NCI-H446 (cell line): ENCODE results near the gene SRSF8.
"Not testable (repeated sequence)": the region's sequence is repeated elsewhere in the genome, so short reads cannot be mapped to it uniquely, and the experiment has no call there.

ENCODE experiments used
- DNase-seq, 2 experiments: peaks; one replicate each; lab custom pipeline; 2025; lab: John Stamatoyannopoulos, UW

SRSF8 gene

GRCh38 chr11:95097209-95097608 lies 30.5 kb downstream of the SRSF8 start:
- no peak for DNase-seq

DNA sequence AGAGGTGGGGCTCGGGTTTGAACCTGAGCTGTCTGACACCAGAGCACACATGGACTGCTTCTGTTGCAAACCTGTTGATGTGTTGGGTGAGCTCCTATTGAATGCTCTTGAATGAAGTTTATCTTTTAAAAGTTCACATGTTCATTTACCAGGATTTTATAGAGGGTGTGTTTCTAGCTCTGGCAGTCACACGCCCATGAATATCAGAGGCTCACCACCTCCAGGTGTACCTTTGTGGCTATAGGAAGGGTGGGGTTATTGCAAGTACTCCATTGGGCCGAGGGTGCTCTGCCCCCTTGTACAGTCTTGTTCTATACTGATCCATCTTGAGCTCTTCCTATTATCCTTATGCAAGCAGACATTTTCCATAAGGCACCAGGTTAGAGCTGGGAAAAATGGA lies 32.1 kb downstream of the SRSF8 start:
- DNase-seq: no peak

DNA sequence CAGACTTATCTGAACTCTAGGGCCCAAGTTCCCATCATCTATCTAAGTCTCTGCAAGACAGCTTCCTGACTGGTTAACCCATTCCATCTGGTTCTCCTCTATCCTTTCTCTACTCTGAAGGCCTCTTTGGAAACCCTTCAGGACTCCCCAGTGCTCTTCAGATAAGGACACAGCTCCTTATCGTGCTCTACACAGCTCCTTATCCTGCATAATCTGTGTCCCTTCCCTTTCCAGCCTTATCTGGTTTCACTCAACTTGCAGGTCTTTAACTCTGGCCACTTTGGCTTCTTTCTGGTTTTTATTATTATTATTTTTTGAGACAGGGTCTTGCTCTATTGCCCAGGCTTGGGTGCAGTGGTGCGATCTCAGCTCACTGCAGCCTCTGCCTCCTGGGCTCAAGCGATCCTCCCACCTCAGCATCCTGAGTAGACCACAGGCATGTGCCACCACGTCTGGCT lies 33.5 kb downstream of the SRSF8 start:
- DNase-seq: no peak

DNA sequence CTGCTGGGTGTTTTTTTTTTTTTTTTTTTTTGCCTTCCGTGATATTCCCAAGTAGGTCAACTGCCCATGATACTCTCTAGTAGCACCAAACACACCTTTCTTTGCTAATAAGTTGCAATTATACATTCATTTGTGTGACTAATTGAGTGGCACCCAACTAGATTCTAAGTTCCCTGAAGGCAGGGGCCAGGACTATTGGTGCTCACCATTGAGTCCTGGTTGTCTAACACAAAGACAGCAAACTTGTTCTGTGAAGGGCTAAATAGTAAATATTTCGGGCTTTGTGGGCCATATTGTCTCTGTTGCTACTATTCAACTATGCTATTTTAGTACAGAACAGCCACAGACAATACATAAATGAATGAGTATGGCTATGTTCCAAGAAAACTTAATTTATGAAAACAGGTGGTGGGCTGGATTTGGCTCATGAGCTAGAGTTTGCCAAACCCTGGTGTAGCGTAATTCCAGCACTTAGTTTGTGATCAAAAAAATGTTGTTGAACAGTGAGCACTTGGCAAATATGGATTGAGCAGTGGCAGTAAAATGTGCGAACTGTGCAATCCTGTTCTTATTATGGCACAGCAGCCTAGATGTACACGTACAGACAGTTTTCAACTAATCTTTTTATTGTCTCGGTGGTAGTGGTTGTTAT lies 34.3 kb downstream of the SRSF8 start:
- peak in 1 of 2 experiments; percentile 73 for DNase-seq

DNA sequence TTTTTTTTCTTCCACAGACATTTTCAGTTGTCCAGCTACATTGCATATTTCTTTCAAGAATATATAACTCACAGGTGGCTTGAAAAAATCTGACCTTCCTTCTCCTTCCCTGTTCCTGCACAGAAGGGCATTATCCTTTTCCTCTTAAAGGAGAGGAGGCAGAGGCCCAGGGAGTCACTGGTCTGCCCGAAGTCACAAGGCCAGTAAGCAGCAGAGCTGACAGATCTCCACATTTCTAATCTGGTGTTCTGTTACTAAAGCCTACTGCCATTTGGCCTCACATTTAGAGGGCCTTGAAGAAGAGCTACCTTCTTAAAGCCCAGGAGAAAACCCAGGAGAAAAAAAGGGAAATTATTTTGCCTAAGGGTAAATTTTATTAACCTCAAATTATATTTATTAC lies 35.2 kb downstream of the SRSF8 start:
- no peak for DNase-seq

GRCh38 chr11:95102733-95103132 lies 36.0 kb downstream of the SRSF8 start:
- DNase-seq: no peak

- no peak for DNase-seq
Observed at GRCh38 chr11:95103701-95104100, 37.0 kb downstream of the SRSF8 start.

DNA sequence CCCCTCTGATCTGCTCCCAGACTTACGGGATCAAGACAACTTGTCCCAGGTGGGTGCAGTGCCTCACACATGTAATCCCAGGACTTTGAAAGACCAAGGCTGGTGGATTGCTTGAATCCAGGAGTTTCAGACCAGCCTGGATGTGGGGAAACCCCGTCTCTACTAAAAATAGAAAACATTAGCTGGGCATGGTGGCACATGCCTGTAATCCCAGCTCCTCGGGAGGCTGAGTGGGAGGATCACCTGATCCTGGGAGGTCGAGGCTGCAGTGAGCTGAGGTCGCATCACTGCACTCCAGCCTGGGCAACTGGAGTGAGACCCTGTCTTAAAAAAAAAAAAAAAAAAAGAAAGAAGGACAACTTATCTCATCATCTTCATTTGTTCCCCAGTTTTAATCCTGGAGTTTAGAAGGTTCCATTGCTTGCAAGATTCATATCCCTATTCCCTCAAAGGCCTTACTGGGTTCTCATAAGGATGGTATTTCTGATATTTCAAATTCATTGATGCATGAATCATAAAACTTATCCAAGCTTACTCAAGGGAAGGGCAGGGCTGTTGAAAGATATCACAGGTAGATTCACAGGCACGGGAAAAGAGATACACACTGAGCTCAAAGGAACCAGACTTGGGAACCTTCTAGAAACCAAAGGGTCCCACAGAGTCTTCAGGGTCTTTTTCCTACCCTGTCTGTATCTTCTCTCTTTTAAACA lies 37.6 kb downstream of the SRSF8 start:
- DNase-seq: no peak

DNA sequence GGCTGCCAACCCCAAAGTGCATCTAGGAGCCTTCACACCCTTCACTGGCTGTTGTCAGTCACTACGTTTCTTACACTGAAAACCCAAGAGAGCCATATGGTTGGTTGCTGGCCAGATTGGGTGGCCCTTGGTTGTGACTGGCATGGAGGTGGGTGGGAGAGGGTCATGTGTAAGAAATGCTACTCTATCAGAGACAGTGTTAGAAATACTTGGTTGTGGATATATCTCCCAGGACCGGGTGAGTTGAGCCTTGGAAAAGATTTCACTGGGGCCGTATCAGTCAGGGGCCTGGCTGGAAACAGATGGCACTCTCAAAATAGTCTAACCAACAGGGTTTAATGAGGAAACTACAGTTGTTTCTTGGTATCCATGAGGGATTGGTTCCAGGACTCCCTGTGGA lies 38.1 kb downstream of the SRSF8 start:
- peak; percentile 47 to 79 for DNase-seq

- peak in 1 of 2 experiments; percentile 10 for DNase-seq
Observed at GRCh38 chr11:95108159-95108611, 41.5 kb downstream of the SRSF8 start.

DNA sequence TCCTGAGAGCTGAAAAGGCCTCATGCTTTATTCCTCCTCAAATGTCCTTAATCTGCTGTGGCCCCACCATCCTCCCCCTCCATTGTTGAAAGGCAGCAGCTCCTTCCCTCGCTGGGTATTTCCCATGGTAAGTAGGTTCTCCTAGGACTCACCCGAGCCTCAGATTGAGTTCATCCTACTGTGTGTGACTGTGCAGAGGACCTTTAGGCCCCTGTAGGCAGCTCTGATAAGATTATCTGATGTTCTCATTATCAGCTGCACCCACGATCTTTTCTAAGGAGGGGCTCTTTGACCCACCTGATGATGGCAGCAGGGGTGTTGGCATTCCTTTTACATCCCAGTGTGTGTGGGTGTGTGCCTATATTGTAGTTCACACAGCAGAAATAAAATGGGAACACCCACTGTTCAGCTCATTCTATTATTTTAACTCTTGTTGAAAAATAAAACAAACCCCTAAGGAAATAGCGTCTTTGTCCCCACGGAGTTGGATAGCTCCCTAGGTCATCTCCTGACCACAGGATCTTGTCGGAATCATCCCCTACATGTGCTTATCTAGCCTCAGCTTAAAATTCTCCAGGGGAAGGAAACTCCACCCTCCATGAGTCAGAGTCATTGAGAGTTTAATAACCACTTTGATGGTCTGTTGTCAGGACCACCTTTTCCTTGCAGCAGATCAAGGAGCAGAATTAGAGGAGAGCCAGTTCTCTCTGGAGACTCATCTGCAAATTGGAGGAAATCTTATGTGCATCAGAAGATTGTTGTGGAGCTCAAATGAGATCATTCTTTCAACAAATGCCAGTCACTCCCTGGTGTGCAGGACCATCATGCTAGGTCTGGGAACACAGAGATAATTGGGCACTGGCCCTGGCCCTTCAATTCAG lies 42.2 kb downstream of the SRSF8 start:
- no peak for DNase-seq

DNA sequence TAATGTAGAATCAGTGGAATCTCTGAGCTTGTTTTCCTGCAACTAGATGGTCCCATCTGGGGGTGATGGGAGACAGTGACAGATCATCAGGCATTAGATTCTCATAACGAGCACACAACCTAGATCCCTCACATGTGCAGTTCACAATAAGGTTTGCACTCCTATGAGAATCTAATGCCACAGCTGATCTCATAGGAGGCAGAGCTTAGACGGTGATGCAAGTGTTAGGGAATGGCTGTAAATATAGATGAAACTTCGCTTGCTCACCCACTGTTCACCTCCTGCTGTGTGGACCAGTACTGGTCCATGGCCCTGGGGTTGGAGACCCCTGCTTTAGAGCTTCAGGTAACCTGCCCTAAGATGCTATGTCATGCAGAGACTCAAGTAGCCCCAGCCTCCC lies 44.8 kb downstream of the SRSF8 start:
- DNase-seq: not testable (repeated sequence)

DNA sequence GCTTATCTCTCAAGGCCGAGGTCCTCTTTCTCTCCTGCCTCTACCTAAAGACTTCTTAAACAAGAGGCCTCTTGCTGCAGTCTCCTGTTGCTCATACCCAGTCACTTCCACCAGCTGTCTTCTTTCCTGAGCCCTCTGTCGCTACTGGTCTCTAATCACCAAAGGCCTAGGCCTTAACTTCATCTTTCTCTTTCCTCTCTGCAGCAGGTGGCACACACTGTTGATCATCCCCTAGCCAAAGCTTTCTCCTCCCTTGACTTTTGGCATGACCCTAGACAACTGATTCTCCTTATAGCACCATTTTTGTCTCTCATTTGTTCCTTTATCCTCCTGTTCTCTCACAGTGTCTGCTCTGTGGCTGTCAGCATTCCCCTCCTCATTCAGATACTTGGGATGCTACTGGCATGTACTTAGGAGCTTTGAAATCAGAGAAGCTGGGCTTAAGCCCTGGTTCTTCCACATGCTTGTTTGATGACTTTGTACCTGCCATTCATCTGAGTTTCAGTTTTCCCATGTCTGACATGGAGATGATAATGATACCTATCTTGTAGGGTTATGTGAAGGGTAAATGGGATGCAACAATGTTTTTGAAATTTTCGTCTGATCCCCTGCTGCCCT lies 45.3 kb downstream of the SRSF8 start:
- no peak for DNase-seq

DNA sequence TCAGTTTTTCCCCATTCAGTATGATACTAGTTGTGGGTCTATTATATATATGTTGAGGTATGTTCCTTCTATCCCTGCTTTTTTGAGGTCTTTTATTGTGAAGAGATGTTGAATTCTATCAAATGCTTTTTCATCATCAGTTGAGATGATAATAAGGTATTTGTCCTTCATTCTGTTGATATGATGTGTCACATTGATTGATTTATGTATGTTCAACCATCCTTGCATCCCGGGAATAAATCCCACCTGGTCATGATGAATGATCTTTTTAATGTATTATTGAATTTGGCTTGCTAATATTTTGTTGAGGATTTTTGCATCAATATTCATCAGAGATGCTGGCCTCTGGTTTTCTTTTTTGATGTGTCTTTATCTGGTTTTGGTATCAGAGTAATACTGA lies 48.9 kb downstream of the SRSF8 start:
- DNase-seq: no peak

- no peak for DNase-seq
Observed at GRCh38 chr11:95119361-95120060, 52.8 kb downstream of the SRSF8 start.
